Measurements from ENCODE around the gene COA8. TPM values are rescaled to one million over a fixed set of nuclear protein-coding genes. Genes with fewer than 3 reads are reported as not detected.

Gene COA8
- polyA plus RNA-seq, 1 donor from 2014 or later: 169 TPM

GRCh38 chr14:103625356-103626095, 62.8 kb downstream of the COA8 start:
- Histone ChIP-seq H3K9ac (ENCODE audit: low read length) (no peak overlapping the region), H3K27ac (ENCODE audit: low read length) (no peak overlapping the region), H3K27me3 (ENCODE audit: insufficient read depth, low read depth, low read length) (no peaks in the 10 kb centered on the region)

More at GRCh38 chr14:103625356-103626095, 62.8 kb downstream of the COA8 start:
- TF ChIP-seq POLR2AphosphoS5 (IDR thresholded peaks at IDR 0.05): no peak
- no peak for TF ChIP-seq TAF1 (IDR thresholded peaks at IDR 0.05; ENCODE audit: low read depth)
- no peak for TF ChIP-seq CTCF (IDR thresholded peaks at IDR 0.05; ENCODE audit: poor library complexity, severe bottlenecking)
- TF ChIP-seq RAD21 (conservative IDR thresholded peaks at IDR 0.05): no peak
- no peak for TF ChIP-seq REST (IDR thresholded peaks at IDR 0.05; ENCODE audit: borderline replicate concordance)
- no peak for TF ChIP-seq EP300 (conservative IDR thresholded peaks at IDR 0.05; ENCODE audit: poor library complexity, severe bottlenecking)
- TF ChIP-seq SMC3 (conservative IDR thresholded peaks at IDR 0.05; ENCODE audit: poor library complexity): no peak
- TF ChIP-seq MXI1 (conservative IDR thresholded peaks at IDR 0.05; ENCODE audit: poor library complexity, severe bottlenecking): no peak
- TF ChIP-seq EZH2 (IDR thresholded peaks at IDR 0.05; ENCODE audit: borderline replicate concordance, insufficient read depth, low read length, poor library complexity, severe bottlenecking): no peak
- Histone ChIP-seq H2AFZ (ENCODE audit: low read depth, low read length) (no peak overlapping the region), H3F3A (ENCODE audit: insufficient read depth, low read length, poor library complexity, severe bottlenecking) (no peaks in the 10 kb centered on the region), H3K79me2 (replicated peaks; ENCODE audit: insufficient read depth, low read length) (peaks cover 21% of the 10 kb centered on the region), H4K20me1 (ENCODE audit: insufficient read depth) (no peaks in the 10 kb centered on the region), H3K9me3 (ENCODE audit: low read length) (no peaks in the 10 kb centered on the region), H3K9me2 (ENCODE audit: insufficient read depth, low read length) (no peaks in the 10 kb centered on the region), H3K4me2 (ENCODE audit: low read length) (no peak overlapping the region), H3K36me3 (ENCODE audit: insufficient read depth, low read length) (no peaks in the 10 kb centered on the region), H3K4me3 (ENCODE audit: low read length) (no peak overlapping the region)
